Stimulated activated CD4-positive, alpha-beta T cell treated with anti-CD3 and anti-CD28 coated beads, Interleukin-15, amount 100 ng/mL, for 24 hours (primary cell): ENCODE results near the gene DDX39A.
"Not testable (repeated sequence)": the region's sequence is repeated elsewhere in the genome, so short reads cannot be mapped to it uniquely, and the experiment has no call there.

ENCODE experiments used
- DNase-seq: peaks from one replicate; pipeline ENCODE4 v3.0.0-alpha.2; 2020

The DDX39A gene

DNA sequence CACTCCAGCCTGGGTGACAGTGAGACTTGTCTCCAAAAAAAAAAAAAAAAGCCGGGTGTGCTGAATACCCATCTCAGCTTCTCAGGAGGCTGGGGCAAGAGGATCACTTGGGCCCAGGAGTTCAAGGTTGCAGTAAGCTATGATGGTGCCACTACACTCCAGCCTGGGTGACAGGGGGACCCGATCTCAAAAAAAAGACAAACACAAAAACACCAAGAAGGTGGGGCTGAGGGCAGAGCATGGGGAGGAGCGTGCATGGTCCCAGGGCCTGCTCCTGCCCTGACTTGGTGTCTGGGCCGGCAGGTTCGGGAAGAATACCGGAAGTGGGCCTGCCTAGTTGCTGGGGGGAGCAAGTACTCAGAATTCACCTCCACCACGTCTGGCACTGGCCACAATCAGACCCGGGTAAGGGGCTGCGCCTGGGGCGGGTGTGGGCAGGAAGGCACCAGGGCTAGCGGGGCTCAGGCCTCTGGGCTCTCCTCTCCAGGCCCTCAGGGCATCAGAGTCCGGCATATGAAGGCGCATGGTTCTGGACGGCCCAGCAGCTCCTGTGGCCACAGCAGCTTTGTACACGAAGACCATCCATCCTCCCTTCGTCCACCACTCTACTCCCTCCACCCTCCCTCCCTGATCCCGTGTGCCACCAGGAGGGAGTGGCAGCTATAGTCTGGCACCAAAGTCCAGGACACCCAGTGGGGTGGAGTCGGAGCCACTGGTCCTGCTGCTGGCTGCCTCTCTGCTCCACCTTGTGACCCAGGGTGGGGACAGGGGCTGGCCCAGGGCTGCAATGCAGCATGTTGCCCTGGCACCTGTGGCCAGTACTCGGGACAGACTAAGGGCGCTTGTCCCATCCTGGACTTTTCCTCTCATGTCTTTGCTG lies 11.3 kb downstream of the DDX39A start:
- peak; percentile 31 for DNase-seq

DNA sequence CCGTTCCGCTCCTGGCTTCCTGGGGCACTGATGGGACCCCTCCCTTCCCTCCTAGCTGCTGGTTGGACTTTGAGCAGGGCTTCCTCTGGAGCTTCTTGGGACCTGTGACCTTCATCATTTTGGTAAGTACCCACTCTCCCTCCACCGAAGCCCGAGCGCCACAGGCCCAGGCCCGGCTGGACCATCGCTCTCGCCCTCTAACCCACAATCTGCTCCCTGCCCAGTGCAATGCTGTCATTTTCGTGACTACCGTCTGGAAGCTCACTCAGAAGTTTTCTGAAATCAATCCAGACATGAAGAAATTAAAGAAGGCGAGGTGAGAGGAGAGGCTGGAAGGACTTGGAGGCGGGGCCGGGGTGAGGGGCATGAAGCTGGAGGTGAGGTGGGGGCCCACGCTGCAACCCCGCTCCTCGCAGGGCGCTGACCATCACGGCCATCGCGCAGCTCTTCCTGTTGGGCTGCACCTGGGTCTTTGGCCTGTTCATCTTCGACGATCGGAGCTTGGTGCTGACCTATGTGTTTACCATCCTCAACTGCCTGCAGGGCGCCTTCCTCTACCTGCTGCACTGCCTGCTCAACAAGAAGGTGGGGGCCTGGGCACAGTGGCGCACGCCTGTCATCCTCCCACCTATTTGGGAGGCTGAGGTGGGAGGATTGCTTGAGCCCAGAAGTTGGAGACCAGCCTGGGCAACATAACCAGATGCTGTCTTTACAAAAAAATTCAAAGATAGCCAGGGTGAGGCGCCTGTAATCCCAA lies 12.3 kb downstream of the DDX39A start:
- DNase-seq = no peak

DNA sequence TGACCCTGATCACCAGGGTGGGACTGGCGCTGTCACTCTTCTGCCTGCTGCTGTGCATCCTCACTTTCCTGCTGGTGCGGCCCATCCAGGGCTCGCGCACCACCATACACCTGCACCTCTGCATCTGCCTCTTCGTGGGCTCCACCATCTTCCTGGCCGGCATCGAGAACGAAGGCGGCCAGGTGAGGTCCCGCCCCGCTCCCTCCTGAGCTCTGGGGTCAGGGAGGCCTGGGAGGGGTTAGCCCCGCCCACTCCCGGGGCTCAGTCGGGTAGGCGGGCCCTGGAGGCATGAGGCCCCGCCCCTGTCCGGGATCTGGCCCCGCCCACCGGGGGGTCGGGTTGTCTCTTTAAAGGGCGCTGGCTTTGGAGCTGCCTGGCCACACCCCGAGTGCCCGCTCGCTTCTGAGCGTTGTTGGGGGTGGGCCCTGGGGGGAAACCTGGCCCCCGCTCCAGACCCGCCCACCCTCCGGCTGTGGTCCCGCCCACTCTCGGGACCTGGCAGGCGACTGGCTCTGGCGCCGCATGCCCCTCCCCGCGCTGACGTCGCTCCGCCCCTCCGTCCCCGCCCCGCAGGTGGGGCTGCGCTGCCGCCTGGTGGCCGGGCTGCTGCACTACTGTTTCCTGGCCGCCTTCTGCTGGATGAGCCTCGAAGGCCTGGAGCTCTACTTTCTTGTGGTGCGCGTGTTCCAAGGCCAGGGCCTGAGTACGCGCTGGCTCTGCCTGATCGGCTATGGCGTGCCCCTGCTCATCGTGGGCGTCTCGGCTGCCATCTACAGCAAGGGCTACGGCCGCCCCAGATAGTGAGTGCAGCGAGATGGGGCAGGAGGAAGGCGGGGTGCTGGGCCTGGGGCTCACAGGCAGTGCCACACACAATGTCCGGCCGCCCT lies 13.1 kb downstream of the DDX39A start:
- DNase-seq = peak; percentile 92

DNA sequence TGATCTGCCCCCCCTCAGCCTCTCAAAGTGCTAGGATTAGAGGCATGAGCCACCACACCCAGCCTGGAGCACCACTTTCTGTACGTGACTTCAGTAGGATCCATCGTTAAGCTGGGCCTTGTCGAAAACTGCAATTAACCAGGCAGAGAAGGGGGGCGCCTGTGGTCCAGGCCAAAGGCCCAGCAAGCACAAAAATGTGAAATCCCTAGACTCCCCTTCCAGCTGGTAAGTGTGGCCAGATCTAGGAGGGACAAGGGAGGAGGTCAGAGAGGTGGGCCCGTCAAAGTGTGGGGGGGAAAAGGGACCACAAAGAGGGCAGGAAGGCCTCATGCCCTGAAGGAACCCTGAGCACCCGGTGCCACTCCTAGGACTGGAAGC lies 13.8 kb downstream of the DDX39A start:
- DNase-seq = no peak

DNA sequence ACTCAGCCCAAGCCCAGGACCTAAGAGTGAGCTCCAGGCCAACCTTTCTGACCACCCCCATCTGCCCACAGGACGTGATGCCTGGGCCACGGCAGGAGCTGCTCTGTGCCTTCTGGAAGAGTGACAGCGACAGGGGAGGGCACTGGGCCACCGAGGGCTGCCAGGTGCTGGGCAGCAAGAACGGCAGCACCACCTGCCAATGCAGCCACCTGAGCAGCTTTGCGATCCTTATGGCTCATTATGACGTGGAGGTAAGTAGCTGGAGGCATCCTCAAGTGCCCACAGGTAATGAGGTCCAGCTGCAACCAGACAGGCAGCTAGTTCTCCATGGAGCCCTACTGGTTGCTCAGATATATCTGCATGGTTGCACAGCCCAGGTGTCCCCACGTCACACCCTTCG lies 14.8 kb downstream of the DDX39A start:
- DNase-seq = no peak

DNA sequence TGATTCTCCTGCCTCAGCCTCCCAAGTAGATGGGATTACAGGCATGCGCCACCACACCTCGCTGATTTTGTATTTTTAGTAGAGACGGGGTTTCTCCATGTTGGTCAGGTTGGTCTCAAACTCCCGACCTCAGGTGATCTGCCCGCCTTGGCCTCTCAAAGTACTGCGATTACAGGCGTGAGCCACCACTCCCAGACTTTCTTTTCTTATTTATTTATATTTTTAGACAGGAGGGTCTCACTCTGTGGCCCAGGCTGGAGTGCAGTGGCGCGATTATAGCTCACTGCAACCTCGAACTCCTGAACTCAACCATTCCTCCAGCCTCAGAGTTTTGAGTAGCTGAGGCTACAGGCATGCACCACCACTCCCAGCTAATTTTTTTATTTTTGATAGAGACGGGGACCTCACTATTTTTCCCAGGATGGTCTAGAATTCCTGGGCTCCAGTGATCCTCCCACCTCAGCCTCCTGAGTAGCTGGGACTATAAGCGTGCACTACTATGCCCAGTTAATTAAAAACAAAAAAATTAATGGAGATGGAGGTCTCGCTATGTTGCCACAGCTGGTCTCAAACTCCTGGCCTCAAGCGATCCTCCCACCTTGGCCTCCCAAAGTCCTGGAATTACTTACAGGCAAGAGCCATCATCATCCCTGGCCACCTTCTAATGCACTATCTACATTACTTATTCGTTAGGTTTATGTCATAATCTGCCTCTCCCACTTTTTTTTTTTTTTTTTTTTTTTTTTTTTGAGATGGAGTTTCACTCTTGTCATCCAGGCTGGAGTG lies 15.8 kb downstream of the DDX39A start:
- DNase-seq = not testable (repeated sequence)

DNA sequence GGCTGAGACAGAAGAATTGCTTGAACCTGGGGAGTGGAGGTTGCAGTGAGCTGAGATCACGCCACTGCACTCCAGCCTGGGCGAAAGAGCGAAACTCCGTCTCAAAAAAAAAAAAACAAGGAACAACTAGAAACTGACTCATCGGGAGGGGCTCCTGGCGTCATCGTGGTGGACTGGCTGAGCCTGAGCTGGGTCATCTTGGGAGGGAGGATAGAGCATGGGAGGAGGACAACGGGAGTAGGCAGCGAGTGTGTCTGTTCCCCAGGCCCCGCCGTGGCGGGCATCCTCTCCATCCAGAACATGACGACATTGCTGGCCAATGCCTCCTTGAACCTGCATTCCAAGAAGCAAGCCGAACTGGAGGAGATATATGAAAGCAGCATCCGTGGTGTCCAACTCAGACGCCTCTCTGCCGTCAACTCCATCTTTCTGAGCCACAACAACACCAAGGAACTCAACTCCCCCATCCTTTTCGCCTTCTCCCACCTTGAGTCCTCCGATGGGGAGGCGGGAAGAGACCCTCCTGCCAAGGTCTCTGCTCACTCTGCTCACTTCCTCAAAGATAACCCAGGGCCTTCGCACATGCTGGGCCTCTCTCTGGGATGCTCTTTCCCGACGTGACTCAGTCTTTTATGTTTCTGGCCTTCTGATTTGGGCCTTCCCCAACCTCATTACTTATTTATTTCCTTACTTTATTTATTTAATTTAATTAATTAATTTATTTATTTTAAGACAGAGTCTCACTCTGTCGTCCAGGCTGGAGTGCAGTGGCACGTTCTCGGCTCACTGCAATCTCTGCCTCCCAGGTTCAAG lies 16.6 kb downstream of the DDX39A start:
- DNase-seq = no peak

DNA sequence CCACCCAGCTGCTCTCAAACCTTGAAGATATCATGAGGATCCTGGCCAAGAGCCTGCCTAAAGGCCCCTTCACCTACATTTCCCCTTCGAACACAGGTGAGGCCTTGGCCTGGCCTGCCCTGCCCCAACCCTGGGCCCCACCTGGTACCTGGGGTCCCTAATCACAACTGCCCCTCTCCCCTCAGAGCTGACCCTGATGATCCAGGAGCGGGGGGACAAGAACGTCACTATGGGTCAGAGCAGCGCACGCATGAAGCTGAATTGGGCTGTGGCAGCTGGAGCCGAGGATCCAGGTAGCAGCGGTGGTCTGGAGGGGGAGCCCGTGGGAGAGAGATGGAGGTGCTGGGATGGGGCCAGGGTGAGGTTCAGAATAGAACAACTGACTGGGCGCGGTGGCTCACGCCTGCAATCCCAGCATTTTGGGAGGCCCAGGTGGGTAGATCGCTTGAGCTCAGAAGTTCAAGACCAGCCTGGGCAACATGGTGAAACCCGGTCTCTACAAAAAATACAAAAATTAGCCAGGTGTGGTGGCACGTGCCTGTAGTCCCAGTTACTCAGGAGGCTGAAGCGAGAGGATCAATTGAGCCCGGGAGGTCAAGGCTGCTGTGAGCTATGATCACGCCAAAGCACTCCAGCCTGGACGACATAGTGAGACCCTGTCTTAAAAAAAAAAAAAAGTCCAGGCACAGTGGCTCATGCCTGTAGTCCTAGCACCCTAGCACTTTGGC lies 17.5 kb downstream of the DDX39A start:
- DNase-seq = no peak

DNA sequence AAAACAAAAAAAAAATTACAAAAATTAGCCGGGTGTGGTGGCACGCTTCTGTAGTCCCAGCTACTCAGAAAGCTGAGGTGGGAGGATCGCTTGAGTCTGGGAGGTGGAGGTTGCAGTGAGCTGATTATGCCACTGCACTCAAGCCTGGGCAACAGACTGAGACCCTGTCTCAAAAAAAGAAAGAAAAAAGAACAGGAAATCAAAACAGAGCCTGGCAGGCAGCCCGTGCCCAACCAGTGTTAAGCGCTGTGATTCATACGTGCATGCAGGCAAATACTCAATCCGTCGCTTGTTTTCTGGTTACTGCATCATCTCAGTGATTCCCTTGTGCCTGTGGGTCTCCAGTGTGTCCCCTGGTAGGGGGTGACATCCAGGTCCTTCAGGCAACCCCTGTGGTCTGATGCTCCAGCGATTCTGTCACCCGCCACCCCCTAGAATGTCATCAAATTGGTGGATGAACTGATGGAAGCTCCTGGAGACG lies 18.1 kb downstream of the DDX39A start:
- DNase-seq = no peak

DNA sequence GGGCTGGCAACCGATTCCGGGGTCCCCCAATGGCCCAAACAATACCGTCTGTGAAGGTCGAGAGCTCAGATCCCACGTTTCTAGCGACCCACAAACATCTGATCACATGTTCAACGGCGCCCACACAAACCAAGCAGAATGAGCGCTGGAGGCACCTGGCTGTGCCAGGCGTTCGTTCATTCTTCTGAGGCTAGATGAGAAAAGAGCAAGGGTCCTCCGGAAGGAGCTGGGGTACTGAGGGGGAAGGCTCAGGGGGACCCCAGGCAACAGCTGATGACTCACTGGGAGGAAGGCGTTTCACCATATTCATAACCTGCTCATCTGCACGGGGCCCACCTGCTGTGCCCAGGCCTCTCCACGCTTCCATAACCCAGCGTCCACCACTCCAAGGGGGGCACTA lies 22.0 kb downstream of the DDX39A start:
- not testable (repeated sequence) for DNase-seq

DNA sequence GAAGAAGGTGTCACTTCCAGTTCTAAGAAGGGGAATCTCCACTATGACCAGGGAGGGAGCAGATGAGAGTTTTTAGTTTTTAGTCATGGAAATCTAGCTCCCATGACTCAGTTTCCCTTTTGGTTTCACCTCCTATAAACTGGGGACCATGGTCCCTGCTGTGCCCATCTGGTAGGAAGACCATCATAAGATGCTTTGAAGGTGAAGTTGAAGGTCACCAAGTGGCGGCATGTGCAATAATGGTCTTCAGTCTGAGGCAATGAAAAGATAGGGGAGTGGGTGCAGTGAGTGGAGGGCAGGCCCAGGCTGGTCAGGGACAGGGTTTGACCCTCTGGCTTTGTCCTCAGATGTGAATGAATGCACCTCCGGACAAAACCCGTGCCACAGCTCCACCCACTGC lies 22.4 kb downstream of the DDX39A start:
- not testable (repeated sequence) for DNase-seq

DNA sequence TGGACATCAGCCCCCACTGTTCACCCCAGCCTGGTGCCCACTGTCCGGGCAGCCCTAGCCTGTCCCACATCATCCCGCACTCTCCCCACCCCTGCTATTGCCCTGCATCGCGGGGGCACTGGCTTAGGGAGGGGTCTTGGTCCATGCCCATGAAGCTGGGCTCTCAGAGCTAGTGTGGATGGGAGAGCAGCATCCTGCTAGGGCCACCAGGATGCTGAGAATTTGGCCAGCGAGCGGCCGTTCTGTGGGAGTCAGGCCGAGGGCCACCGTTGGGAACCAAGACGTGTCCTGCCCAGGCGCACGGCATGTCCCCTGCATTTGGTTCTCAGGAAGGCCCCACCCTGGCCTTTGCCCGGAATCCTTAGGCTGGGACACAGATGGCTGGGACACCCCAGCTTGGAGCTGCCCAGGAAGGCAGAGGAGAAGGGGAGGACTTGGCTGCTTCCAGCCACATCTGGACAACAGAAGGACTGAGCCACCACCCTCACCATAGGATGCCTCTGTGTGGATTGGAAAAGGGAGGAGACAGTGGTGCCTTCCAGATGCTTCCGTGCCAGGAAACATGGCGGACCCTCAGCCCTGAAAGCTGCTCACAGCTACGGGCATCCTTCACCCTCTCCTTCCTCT lies 23.3 kb downstream of the DDX39A start:
- DNase-seq = no peak

DNA sequence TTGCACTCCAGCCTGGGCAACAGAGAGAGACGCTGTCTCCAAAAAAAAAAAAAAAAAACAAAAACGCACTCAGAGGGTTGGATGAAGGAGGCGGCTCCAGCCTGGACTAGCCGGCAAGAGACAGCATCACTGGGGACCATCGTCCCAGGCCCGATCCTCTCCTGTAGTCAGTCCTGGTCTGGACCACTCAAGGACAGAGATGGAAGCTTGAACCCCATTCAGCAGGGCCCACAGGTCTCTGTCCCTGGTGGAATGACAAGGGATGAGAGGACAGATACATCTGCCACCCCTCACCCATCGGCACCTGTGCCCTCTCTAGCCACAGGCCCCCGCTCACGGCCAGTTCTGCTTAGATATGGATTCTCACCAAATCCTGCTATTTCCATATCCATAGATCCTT lies 23.9 kb downstream of the DDX39A start:
- DNase-seq = no peak

DNA sequence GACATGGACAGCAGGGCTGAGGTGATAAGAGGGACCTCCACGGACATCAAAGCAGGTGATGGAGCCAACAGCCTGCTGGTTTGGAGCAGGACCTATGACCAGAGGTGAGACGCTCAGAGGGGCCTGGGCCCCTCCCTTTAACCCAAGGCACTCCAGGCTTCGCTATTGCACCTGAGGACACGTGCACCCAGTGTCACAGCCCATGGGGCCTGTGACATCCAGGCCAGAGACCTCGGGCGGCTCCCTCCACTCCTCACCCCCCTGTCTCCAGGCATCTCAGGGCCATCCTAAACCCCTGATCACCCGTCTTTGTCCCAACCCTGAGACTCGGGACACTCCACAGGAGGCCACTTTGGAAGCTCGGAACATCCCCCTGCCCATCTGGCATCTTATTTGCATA lies 25.0 kb downstream of the DDX39A start:
- DNase-seq = no peak

DNA sequence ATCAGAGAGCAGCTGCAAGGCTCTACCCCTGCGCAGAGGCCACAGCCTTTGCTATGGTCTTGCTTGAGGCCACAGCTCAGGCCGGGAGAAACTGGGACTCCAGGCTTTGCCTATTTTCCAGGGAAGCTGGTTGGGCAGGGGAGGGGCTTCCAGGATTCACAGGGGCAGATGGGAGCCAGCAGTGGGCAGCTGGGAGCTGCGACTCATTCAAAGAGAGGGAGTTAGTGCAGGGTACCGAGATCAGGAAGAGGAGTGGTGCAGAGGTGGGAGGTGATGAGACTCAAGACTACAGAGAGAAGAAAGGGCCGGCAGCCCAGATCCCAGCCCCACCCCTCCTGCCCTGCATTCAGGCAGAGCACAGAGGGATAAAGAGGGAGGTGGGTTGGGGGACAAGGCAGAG lies 25.8 kb downstream of the DDX39A start:
- no peak for DNase-seq

DNA sequence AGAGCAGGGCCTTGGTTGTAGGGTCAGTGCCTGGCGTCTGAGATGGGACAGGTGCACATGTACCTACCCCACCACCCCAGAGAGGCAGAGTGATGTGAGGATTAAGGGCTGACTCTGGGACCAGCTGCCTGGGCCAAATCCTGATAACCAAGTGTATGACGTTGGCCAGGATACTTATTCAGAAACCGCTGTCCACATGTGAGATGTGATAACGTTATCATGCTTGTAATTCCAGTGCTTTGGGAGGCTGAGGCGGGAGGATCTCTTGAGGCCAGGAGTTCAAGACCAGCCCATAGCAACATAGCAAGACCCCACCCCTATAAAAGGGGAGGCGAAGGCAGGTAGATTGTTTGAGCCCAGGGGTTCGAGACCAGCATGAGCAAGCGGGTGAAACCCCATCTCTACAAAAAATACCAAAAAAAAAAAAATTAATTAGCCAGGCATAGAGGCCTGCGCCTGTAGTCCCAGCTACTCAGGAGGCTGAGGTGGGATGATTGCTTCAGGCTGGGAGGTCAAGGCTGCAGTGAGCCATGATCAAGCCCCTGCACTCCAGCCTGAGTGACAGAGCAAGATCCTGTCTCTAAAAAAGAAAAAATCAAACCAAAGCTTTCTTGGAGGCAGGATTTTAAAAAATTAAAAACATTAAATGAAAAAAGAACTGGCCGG lies 27.9 kb downstream of the DDX39A start:
- DNase-seq = no peak

DNA sequence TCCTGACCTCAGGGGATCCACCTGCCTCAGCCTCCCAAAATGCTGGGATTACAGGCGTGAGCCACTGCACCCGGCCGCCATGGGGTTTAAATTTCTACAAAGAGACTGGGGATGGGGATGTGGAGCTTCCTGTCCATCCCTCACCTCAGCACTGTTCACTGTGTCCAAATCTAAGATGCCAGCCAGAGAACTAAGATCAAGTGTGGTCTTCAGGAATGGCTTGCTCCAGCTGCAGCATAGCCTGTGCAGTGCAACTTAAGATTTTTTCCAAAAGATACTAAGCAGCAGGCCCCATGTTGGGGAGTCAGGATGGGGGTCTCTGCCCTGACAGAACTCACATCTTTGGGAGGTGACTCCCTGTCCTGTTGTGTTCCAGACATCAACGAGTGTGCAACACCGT lies 28.6 kb downstream of the DDX39A start:
- no peak for DNase-seq

DNA sequence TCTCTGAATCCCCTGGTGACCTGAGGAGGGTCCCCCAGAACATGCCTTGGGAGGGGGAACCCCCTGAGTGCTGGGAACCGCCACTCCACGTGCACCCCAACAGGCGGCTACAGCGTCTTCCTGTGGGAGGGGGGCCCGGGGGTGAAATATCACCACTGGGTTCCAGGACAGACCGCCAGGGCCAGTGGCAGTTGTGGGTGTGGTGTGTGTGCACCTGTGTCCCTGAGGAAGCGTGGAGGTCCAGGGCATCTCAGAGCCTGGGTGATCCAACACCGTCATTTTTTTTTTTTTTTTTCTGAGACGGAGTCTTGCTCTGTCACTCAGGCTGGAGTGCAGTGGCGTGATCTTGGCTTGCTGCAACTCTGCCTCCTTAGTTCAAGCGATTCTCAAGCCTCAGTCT lies 33.6 kb downstream of the DDX39A start:
- peak; percentile 52 for DNase-seq
